GM21360 (cell line): ENCODE measurements around the gene ERAL1.
"Not testable (repeated sequence)": the region's sequence is repeated elsewhere in the genome, so short reads cannot be mapped to it uniquely, and the experiment has no call there.

ENCODE experiments used
- ATAC-seq: cut with Tn5 transposase; IDR thresholded peaks from one replicate; pipeline ENCODE4 v1.9.1; 2021; ENCODE audit warnings: mild to moderate bottlenecking, moderate library complexity; ENCODE audit not compliant: unreplicated experiment

Gene ERAL1

DNA sequence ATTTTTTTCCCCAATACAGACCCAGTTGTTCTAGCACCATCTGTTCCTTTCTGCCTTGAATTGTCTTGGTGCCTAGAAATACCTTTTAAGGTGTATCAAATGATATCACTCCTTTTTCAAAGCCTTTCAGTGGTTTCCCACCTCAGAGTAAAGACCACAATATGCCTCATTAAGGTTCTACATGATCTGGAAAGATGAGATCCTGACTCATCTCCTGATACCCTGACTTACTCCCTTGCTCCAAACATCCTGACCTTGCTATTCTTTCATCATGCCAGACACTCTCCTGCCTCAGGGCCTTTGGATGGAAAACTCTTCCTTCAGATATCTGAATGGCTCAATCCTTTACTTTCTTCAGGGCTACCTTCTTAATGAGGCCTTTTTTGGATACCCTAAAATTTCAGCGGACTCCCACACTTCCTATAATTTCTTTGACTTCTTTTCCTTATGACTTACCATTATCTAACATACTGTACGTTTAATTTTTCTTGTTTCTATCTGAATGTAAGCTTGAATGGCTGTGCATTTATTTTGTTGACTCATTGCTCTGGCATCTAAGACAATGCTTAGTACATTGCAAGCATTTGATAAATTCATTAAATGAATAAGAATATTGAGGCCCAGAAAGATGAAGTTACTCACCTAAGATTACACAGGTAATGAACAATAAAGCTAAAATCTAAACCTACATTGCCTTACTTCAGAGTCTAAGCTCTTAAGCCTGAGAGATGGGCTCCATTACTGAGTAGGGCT lies 23.5 kb downstream of the ERAL1 start:
- ATAC-seq = no peak

- no peak for ATAC-seq
Observed at GRCh38 chr17:28878981-28879380, 24.2 kb downstream of the ERAL1 start.

- no peak for ATAC-seq
Observed at GRCh38 chr17:28879886-28880571, 25.2 kb downstream of the ERAL1 start.

- ATAC-seq = no peak
Observed at GRCh38 chr17:28880572-28880945, 25.7 kb downstream of the ERAL1 start.

DNA sequence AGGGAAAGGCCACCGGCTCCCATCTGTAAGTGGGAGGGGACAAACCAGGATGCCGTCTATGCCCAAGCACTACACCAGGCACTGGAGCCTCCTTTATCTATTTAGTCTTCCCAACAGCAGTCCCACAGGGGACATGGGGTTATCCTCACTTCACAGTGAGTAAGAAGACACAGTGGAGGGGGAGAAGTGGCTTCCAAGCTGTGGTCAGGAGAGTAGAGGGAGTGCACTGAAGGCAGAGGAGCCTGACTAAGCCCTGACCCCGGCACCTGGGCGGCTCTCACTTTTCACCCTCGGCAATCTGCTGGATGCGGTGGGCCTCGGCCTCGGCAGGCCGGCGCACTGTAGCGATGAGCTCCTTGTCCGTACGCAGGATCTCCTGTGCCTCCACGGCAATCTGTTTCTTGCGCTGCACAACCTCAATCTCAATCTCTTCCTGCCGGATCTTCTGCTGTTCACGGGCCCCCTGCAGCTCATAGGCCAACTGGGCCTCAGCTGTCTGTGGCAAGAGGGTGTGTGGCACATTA lies 26.8 kb downstream of the ERAL1 start:
- no peak for ATAC-seq

DNA sequence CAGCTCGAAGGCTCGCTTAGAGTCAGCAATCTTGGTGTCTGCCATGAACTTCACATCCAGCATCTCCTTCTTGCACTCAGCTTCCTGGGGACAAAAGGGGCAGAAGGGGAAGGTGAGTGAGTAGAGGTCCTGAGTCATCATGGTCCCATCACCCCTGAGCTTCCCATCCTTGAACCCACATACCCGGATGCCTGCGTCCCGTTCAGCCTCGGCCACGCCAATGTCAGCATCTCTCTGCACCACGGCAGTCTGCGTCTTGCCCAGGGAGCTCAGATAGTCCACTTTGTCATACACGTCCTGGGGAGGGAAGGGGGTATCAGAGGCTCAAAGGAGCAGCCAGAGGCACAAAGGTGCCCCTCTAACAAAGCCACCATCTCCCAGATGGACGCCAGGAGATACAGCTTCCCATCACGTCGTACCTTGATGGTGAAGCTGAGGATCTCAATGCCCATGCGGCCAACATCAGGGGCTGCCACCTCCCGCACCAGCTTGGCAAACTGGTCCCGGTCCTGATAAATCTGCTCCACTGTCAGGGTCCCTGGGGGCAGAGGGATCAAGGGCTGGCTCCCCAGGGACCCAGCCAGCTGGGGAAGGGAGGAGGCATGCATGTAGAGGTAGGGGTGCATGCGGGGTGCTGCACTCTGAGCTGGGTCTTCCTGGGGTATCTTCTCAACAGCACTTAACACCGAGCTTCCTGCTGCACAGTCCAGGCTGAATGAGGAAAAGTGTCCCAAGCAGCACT lies 27.5 kb downstream of the ERAL1 start:
- ATAC-seq = no peak

DNA sequence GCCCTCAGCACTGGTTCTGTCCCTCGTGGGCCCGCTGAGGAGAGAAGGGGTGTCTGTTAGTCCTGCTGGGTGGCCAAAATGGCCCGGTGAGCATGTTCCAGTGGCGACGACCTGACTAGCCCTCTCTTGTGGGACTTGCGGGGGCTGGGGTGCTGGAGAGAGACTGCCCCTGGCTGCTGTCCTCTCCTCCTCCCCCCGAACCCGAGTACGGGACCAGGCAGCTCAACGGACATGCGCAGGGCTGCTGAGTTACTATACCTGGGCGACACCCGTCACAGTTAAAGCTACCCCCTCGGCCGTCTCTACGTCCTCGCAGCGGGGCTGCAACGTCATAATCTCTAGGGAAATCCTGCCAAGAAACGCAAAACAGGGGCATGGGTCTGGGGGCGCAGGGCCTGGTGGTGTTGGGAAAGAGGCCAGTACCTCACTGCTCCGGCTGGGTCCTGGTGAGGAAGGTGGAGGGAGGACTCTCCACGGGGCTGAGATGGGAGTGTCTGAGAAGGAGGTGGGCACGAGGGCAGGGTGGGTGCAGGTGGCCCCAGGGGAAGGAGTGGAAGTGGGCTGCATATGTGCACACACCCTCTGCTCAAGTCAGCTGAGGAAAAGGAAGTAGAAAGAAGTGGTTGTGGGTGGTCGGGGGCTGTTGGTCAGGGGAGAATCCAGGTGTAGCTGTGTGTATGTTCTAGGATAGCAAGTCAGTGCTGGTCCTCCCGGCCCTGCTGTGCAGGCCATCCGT lies 29.3 kb downstream of the ERAL1 start:
- no peak for ATAC-seq

DNA sequence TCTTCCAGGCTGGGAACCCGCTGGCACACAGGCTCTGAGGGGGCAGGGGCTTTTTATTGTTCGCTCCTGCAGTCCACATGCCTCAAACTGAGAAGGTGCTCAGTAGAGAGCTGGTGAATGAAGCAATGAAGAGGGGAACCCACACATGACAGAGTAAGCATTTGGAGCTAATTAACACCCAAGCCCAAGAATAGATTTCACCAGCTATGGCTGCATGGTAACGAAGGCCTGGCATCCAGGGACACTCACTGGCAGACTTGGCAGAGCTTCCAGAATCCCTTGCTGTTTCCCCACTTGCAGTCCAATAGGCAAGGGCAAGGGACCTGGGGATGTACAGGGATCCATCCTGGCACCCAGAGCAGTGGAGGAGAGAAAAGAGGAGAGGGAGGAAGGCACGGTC lies 30.5 kb downstream of the ERAL1 start:
- no peak for ATAC-seq

DNA sequence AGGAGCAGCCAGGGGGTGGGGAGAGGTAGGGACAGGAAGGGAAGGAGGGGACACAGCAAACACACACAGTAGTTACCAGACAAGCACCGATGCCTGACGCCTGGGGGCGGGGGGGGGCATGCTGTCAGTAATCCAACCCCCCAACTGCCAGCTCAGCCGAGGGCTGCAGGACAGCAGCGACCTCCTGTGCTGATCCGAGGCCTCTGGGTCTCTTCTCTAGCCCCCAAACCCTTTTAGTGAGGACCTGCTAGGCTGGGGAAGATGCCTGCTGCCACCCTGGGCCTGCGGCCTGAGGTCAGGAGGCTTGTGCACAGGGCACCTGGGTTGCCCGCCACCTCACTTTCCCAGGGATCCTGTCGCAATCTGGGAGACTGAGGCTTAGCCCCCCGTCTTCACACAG lies 31.1 kb downstream of the ERAL1 start:
- ATAC-seq = no peak

- no peak for ATAC-seq
Observed at GRCh38 chr17:28887871-28888471, 33.2 kb downstream of the ERAL1 start.

- ATAC-seq = no peak
Observed at GRCh38 chr17:28888832-28889231, 34.0 kb downstream of the ERAL1 start.

DNA sequence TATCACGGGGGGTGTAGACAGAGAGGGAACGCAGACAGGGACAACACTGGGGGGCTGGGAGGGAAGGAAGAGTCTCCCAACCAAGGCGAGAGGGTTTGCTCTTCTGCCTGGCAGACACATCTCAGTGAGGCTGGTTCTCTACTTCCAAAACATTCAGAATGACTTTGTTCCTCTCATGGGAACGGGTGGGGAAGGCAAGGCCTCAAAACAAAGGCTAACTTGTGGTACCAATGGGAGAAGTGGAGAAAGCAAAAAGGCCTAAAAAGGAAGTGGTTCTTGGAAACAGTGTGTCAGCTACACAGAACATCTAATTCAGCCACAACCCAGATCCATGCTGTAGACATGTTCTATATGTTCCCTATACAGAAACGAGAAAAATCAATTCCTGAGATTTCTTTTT lies 35.2 kb downstream of the ERAL1 start:
- ATAC-seq = no peak

DNA sequence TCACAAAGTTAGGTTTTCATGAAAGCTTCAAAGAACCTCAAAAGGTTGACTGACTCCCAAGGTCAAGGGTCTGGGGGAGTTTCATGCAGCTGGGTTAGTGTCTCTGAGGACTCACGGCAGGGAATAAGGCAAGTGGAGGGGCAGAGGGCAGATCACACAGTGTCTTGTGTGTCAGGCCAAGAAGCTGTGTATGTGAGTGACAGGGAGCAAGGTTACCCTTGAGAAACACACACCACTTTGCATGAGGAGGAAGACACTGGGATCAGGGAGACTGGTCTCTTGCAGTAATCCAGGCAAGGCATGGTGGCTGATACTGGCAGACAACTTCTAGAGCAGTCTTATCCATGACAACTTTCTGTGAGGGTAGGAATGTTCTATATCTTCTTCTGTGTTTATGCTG lies 36.4 kb downstream of the ERAL1 start:
- no peak for ATAC-seq

DNA sequence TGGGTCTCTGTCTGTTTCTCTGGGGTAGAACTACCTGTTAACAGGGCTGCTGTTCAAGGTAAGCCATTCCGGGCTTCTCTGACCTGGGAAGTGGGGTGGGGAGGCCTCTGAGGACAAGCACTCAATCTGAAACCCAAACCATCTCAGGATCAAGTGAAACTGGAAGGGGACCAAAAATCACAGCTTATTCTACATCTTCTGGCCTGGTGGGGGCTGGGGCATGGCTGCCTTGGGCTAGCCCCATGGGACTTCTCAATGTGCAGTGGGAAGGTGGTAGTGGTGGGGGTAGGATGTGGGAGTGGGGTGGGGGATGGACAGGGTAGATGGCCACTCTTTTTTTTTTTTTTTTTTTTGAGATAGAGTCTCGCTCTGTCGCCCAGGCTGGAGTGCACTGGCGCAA lies 37.2 kb downstream of the ERAL1 start:
- no peak for ATAC-seq

- not testable (repeated sequence) for ATAC-seq
Observed at GRCh38 chr17:28893248-28894183, 38.7 kb downstream of the ERAL1 start.

DNA sequence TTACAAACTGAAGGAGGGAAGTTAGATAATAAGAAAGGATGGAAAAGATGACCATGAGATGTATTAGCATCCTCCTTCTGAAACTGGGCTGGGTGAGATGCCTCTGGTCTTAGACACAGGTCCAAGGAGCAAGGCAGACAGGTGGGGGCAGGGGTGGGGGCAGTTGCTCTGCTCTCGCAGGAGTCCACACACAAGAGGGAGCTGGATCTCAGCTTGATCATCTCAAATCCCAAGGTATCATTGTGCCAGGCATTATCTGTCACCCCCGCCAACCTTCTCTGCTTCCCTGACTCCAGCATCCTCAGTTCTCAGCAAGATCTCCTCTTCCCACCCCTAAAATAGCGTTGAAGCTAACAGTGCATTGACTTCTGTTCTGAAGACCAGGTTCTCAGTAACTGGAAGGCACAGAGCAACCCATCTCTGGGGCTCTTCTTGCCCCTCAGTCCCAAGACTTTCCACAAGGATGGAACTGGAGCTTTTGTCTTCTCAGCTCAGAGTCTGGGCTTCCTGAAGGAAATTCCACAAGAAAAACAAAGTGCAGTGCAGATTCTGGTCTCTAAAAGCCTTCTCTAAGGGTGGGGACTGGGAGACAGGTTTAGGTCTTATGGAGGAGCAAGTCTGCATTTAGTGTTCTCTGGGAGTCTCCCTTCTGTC lies 41.1 kb downstream of the ERAL1 start:
- no peak for ATAC-seq

- ATAC-seq = no peak
Observed at GRCh38 chr17:28896491-28896883, 41.7 kb downstream of the ERAL1 start.

- ATAC-seq = peak; percentile 31
Observed at GRCh38 chr17:28896884-28897768, 42.3 kb downstream of the ERAL1 start, which contains the start of gene FLOT2. Gene FLOT2, minus strand, starts transcription at chr17:28897733. Its CDS starts 159 bp downstream, at chr17:28897574.
